GM18868 (cell line): ENCODE measurements around the gene NRIP3.
A peak's percentile ranks its signal among the peaks of the same experiment; 100 is the strongest.
"Not testable (repeated sequence)": the region's sequence is repeated elsewhere in the genome, so short reads cannot be mapped to it uniquely, and the experiment has no call there.

Source experiments
- ATAC-seq: cut with Tn5 transposase; IDR thresholded peaks from one replicate; pipeline ENCODE4 v1.9.1; 2021; ENCODE audit warnings: mild to moderate bottlenecking, moderate library complexity; ENCODE audit not compliant: unreplicated experiment

Gene NRIP3

DNA sequence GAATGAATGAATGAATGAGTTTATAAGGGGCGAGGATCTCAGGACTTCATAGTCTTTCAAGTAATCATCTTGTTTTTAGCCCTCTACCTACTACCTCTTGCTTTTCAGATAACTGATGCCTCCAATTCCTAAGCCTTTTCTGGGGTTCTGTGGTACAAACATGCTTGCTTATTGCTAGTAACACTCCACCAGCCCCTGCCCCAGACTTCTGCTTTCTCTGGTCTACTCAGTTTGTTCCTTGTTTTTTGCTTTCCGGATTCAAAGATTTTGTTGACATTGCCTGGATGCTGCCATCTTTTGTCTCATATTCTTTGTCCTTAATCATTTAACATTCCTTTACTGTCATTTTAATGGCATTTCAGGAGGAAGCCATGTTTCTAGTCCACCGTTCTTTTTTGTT lies 30.7 kb downstream of the NRIP3 start:
- ATAC-seq = no peak

DNA sequence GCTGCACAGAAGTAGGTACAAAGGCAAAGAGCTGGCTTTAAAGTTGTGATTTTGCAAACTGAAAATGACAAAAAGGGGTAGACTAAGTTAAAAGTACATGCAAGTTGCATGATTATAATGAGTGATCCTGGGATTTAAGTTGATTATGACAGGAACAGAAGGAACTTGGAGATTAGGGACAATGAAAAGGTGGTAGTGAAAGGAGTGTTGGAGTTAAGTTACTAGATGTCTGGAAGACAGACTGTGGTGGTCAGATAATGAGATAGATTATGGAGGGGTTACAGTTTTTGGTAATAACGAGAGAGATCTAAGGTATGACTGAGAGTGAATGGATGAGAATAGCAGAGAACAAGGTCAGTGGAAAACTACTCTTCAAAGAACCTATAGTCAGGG lies 31.9 kb downstream of the NRIP3 start:
- no peak for ATAC-seq

DNA sequence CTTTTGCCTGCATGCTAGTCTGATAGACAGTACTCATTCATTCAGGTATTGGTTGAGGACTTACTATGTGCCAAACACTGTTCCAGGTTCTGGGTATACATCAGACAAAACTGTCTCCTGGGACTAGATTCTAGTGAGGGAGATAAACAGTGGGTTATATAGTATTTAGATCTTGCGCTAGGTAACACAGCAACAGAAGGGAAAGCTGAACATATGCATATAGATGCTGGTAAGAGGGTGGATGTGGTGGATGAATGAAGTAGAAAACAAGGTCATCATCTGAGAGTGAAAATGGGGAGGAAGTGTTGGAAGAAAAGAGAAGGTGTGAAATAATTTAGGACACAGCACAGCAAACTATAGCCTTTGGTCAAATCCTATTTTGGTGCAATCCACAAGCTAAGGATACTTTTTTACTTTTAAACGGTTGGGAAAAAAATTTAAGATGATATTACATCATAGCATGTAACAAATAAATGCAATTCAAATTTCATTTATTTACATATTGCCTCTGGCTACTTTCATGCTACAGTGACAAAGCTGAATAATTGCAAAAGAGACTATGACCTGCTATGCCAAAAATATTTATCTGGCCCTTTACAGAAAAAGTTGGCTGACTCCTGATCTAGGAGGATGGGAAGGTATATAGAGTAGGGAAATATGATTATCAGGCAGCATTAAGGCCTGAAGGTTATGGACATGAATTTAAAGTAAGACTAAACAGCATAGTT lies 32.4 kb downstream of the NRIP3 start:
- no peak for ATAC-seq

DNA sequence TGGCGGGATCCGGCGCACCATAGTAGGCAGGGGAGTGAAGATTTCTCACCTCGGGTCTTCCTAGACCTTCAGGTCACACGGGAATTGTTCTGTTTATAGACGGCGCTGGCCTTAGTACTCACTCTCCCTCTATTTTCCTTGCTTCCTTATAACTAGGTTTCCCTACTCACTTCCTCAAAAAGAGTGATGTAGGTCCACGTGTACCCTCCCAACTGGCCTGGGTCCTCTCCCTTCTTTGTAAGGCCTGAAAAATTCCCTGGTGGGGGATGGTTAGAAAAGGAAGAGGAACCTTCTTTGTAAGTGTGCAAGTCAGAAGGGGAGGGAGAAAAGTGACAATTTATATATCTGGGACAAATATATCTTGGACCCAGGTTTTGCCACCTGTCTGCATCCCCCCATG lies 36.6 kb downstream of the NRIP3 start:
- no peak for ATAC-seq

DNA sequence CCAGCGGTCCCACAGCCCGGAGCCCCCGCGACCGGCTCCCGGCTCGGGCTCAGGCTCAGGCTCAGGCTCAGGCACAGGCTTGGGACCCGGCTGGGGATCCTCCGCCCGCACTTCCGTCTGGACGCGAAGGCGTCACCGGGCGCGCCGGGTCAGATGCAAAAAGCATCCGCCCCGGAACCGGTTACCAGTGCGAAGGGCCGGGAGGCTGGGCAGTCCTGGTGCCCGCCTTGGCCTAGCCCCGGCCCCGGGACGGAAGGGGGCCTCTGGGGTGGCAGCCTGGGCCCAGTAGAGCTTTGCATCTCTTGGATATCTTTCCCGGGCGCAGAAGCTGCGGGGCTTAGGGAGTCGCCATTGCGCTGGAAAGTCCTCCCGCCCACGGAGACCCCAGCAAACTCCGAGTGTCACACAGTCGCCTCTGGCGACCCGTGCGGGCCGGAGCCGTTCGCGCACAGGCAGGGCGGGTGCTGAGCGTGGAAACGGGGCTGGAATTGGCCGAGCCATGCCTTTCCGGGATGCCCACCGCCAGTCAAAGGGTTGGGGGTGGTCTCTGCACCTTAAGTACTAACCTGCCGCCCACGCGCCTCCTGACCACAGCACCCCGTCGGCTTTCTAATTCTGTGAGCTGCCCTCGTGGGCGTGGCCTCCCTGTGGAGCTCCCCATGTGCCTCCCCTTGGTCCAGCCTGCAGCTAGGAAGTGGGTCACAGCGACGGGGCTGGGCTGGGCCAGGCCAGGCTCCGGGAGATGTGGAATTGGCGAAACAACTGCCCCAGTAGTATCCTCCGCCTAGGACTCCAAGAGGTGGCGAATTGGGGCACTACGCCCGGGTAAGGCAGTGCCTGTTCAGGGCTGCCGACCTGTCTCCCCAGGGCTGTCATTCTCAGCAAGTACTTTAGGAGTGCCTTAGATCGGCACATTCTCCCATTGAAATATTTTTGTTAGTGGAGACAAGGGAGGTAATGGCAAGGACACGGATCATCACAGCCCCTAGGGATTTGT lies 39.2 kb downstream of the NRIP3 start, which contains the start of gene TMEM9B:
TSS of gene TMEM9B (minus strand) at position 119 of the 997 bp plus-strand sequence. CDS start 129 bp downstream, outside the sequence.
- ATAC-seq = peak; percentile 82

DNA sequence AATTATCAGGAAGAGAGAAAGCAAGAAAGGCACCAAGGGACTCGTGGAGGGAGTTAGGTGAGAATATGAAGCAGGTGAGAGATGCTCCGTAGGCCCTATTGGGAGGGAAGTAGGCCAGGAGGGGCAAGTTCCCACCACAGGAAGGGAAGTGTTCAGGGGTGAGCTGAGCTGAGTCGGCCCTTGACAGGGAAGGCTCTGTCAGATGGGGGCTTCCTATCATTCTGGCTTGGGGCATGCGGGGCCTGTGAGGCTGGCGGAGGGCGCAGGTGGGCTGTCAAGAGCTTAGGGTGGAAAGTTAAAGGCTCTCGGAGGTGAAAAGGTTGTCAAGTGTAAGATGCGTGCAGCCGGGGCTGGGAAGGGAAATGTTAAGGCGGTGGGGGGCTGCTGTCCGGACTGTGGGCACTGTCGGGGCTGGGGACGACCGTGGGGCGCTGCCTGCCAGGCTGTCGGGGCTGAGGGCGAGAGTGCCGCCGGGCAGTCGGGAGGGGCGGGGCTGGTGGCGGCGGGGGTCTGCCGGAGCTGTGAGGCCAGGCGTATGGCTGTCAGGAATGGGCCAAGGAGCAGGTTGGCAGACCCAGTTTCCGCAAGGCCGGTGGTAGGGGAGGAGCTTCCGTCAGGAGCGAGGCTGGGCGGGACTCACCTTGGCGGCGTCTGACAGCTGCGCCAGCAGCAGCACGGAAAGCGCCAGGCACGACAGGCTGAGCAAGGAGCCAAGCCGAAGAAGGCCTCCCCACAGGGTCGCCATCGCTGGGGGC lies 40.1 kb downstream of the NRIP3 start:
- ATAC-seq = peak; percentile 64

DNA sequence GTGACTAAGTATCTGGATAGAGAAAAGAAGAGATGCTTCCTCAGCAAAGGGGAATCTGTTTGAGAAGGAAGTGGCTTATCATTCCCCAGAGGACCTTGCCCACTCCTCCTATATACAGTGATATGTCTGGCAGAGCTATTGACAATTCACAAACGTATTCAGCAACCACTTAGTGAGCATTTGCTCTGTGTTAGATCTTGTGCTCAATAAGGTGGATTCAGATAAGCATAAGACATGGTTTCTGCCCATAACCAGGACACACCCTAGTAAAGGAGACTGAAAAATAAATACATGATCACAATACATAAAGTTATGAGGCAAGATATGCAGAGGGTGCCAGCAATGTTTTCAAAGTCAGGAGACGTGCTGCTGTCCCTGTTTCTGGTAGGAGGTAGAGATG lies 41.0 kb downstream of the NRIP3 start:
- ATAC-seq = no peak

DNA sequence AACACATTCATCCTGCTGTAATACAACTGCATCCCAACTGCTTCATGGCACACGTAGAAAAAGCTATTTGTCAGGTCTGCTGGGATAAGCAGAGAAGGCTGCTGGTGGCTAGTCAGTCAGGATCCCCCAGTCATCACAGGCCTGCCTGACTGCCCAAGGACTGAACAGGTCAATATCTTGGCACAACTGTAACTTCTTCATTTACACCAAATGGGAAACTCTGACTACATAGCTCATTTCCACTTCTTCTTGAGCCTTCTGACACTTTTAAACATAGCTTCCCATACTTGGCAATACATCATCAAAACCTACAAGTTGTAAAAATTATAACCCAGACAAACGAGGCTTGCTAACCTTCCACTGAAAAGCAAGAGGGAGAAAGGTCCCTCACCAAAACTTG lies 42.4 kb downstream of the NRIP3 start:
- ATAC-seq = no peak

DNA sequence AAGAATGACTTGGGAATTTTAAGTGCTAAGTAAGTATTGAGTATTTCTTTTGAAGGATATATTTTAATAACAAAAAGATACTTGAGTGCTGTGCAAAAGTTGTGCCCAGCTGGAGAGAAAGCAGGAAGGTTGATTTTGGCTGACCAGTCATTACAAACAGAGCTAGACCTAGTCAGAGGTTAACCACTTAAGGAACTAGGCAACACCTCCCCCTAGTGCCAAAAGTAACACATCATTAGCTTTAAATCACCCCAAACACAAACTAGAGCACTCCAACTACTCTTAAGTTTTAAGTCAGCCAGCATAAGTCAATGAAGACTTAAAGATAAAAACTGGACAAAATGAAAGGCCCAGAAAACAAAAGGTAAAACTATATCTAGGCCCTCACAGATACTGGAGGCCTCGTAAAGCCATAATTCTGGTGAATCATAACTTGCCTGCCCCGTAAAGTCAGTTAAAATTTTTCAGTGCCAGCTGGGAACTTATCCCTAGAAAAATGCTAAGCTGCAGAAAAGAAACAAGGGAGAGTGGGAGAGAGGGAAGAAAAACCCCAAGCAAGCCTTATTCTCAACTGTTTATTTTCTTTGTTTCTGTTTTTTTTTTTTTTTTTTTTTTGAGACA lies 44.1 kb downstream of the NRIP3 start:
- ATAC-seq = peak; percentile 40

DNA sequence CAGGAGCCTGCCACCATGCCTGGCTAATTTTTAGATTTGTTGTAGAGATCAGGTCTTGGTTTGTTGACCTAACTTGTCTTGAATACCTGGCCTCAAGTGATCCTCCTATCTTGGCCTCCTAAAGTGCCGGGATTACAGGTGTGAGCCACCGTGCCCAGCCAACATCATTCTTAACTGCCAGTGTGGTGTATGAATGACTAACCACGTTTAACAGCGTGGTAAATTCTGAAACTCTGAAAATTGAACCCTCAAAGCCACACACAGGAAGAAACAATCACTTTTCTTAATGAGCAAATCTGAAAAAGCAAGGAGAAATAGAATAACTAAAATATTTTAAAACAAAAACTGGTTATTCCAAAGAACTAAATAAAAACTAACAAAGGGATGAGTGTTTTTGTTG lies 46.9 kb downstream of the NRIP3 start:
- ATAC-seq = no peak

DNA sequence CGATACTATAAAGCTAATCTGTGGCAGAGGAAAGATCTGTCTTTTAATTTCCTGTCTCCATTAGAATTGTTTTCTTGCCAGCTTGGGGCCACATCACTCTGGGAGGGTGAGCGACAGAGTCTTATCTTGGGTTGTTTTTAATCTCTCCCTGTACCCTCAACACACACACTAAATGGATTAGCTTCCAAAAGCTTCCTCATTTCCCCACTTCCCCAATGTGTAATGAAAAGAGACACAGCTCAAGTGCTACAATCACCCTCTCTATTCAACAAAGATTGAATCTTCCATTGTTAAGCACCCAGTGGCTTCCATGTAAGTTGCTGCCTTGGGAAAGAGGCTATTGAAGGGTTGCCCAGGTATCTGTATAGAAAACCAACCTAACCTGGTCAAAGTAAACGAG lies 54.9 kb downstream of the NRIP3 start:
- no peak for ATAC-seq

DNA sequence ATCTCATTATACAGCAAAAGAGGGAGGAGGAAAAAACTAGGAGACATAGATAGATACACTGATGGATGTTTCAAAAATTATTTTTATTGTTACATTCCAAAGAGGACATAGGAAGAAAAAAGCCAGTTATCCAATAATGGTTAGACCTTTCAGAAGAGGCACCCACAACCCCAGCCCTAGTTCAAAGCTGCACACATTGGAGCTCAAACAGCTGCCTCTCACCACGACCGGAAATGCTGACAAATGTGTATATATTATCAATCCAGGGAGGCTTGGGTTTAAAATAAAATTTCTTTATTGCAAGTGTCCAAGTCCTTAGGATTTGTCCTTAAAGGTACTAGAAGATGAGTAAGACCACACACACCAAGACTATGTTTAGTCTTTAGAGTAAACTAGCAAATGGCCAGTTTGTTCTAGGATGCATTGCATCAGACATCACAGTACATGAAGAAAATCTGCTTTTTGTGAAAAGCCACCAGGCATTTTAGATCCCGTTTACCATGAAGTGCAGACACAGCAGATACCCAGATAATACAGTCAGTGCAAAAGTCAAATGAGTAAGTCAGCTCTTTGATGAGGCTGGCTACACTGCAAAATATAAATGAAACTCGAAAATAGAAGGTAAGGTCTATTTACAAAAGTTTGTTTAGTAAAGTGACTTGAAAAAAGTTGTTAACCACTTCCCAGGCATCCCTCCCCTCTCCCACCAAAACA lies 56.4 kb downstream of the NRIP3 start:
- no peak for ATAC-seq

DNA sequence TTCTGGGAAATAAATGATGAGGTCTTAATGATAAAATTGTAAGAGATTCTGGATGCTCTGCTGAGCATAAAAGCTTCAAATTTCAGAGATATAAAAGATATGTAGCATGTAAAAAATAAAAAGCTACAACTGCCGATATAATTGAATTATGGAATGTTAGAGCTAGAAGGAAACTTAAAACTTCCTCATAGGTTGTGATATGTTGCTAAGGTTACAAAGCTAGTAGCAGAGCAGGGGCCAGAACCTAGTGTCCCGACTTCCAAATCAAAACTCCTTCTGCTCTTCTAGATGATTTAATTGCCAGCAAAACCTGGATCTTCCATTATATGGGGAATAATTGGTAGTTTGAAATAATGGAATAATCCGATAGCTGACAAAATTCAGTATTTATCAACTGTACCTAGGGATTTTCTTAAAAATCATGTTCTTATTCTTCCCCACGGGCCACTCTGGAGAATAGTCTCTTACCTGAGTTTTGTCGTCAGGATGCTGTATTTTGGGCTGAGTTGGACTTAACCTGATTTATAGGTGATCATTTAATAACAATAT lies 61.2 kb downstream of the NRIP3 start, which contains the start of gene ASCL3:
TSS of gene ASCL3 (minus strand) at position 499 of the 549 bp plus-strand sequence. CDS start 4,855 bp downstream, outside the sequence.
- ATAC-seq = no peak

DNA sequence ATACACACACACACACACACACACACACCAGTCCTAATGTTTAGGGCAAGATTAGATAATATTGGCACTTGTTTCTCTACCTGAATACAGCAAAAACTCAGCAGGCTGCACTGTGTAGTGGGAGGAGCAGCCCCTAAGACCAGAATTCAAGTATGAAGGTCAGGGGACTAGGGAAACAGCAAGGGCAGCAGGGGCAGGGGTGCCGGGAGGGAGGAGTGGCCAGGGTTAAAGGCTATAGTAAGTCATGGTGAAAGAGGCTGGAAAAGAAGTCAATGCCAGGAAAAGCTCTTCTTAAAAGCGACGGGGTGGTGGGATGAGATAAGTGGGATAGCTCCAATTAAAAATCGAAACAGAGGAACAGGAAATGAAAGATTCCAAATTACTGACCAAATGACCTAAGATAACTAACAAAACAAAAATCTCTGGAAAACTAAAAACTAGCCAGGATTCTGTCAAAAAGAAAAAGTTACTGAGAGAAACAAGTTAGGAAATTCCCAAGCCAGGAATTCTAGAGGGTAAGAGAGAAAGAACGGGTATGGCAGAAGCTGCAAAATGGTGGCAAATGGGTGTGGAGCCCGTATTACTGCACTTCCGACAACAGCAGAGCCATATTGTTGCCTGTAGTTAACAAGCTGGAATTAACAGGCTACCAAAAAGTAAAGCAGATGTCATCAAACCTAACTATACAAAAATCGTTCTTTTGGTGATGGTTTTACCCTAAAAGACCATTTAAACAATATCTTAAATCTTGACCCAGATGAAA lies 62.3 kb downstream of the NRIP3 start:
- no peak for ATAC-seq

DNA sequence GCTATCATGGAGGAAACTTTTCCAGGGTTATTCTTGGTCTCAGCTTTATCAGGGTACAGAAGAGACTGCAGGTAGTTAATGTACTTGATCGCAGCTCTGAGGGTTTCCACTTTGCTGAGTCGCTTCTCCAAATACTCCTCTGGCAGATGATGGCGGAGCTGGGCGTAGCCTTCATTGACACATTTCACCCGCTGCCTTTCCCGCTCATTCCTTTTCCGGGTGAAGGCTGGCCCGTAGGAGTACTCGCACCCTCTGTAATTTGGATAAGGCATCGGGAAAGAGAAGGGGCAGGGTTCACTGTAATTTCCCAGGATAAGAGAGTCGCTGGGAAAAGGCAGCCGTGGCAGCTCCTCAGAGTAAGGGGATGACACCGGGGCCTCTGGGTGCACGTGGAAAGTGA lies 66.1 kb downstream of the NRIP3 start:
- no peak for ATAC-seq

DNA sequence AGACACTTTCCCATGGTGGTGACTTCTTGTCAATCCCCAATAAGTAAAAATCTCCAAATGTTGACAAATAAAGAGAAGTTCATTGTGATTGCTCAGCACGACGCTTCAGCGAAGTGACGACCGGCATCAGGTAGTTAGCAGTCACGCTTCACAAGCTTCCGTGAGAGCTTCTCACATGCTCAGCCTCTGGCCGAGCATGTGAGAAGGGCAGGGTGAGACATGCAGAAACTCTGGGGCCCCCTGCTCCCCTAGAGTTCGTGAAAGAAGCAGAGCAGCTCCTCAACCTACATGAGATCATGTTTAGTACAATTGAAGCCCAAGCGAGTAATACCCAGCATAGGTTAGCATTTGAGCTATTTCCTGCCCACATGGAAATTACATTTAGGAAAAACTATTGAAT lies 66.6 kb downstream of the NRIP3 start:
- ATAC-seq = no peak

DNA sequence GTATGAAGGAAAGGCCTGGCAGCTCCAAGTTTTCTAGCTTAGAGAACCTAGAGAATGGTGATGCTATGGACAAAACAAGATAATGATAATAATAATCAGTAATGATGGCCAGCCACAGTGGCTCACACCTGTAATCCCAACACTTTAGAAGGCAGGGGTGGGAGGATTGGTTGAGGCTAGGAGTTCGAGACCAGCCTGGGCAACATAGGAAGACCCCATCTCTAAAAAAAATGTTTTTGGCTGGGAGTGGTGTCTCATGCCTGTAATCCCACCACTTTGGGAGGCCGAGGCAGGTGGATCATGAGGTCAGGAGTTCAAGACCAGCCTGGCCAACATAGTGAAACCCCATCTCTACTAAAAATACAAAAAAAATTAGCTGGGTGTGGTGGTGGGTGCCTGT lies 68.0 kb downstream of the NRIP3 start:
- ATAC-seq = not testable (repeated sequence)

DNA sequence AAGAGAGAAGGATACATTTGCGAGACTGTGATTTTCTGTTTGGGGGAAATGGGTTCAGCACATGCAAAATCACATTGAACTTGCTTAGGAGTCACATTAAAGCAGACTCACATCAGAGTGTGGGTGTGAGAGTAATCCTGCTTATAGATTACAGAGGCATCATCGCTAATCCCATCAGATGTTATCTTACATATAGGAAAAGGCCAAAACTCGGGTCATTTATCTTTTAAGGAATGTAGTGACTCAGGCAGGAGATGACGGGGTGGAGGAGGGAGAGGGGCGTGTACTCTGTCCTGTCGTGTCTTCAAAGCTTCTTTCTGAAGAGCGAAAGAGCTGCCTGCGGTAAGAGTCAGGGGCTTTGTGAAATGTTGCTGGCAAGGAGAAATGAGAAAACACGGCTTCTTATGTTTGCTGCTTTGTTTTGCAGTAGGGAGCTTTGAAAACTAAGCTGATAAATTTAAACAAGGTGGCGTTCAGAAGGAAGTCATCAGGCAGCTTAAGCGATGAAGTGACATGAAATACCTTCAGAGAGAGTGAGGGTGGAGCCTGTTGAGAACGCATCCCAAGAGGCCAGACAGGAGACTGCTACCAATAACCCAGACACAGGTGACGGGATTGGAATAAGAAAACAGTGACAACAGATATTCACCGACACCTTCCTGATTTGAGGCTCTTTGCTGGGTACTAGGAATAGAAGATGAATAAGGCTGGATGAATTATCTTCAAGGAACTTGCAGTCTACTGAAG lies 68.9 kb downstream of the NRIP3 start:
- ATAC-seq = no peak
